Transverse colon (tissue), 3 donors: ENCODE results near the gene DOCK7.

Experiments
- POLR2A ChIP-seq: fragments of 450-650 bp; IDR thresholded peaks from one replicate; pipeline ENCODE4 v1.6.1; 2016; ENCODE audit warnings: antibody characterized with exemption, mild to moderate bottlenecking, moderate library complexity
- TF ChIP-seq, protein P1 (sequence below), 5 experiments: fragments of 200-600 bp in 3 of 5; fragments of 450-650 bp in 2 of 5; sonication (generic) in 3 of 5; IDR thresholded peaks; 1 replicate in 2 of 5; 2 replicates in 3 of 5; pipeline ENCODE4 v1.5.1; 2016 to 2017; ENCODE audit warnings: antibody characterized with exemption in 5 of 5, inconsistent platforms in 3 of 5, mild to moderate bottlenecking in 2 of 5, moderate library complexity in 1 of 5

DNA sequence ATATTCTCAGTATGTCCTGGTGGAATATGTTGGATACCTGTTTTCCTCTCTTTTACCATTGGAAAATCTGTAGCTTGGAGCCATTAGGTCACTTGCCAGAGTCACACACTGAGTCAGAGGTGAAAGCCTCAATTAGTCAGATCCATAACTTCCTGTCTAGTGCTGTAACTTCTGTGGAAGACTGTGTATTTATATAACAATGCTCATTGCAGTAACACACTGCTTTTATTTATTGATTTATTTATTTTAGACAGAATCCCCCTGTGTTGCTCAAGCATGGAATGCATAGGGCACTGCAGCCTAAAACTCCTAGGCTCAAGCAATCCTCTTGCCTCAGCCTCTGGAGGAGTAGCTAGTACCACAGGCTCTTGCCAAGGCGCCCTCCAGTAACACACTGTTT is 1.3 kb upstream of the DOCK7 start:
- no peak for TF ChIP-seq POLR2A
- TF ChIP-seq, protein P1, sequence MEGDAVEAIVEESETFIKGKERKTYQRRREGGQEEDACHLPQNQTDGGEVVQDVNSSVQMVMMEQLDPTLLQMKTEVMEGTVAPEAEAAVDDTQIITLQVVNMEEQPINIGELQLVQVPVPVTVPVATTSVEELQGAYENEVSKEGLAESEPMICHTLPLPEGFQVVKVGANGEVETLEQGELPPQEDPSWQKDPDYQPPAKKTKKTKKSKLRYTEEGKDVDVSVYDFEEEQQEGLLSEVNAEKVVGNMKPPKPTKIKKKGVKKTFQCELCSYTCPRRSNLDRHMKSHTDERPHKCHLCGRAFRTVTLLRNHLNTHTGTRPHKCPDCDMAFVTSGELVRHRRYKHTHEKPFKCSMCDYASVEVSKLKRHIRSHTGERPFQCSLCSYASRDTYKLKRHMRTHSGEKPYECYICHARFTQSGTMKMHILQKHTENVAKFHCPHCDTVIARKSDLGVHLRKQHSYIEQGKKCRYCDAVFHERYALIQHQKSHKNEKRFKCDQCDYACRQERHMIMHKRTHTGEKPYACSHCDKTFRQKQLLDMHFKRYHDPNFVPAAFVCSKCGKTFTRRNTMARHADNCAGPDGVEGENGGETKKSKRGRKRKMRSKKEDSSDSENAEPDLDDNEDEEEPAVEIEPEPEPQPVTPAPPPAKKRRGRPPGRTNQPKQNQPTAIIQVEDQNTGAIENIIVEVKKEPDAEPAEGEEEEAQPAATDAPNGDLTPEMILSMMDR (IDR thresholded peaks at IDR 0.05): no peak
